HepG2 (cell line): Measurements from ENCODE around the gene AUTS2. TPM values are rescaled to one million over a fixed set of nuclear protein-coding genes. Genes with fewer than 3 reads are reported as not detected.
A peak's percentile ranks its signal among the peaks of the same experiment; 100 is the strongest.

Experiments used
- ATAC-seq: fragments of 200-7000 bp; cut with Tn5 transposase; 3 replicates; pipeline ENCODE4 v1.9.1; 2020; ENCODE audit warnings: mild to moderate bottlenecking, moderate library complexity
- BruUV-seq: library from RNA; stranded (reverse); fragments of 400-500 nt; replicated peaks from 2 replicates; lab custom pipeline; 2021; lab: Mats Ljungman, UMichigan
- CTCF ChIA-PET: fragments of 300-600 bp; formaldehyde crosslinking; extraction: SDS; loops from one replicate; lab custom pipeline; 2021; ENCODE audit warnings: low total read pairs, inconsistent platforms, low intra/inter-chr PET ratio; lab: Yijun Ruan, JAX
- POLR2A ChIA-PET: fragments of 350-600 bp; sonication (Branson Sonifier 250); formaldehyde crosslinking; loops from one replicate; lab custom pipeline; 2020; ENCODE audit warnings: antibody characterized with exemption, inconsistent platforms; lab: Yijun Ruan, JAX
- DNase-seq: peaks from one replicate; pipeline ENCODE4 v3.0.0-alpha.2; 2015; ENCODE audit warnings: low spot score
- FAIRE-seq: peaks from 3 replicates; lab custom pipeline; 2011; peaks lifted over from hg19 to GRCh38; lab: Jason Lieb, UNC
- H2AFZ ChIP-seq: one replicate; pipeline ENCODE4 v1.6.1; 2011; ENCODE audit warnings: low read length, inconsistent platforms
- H3K27ac ChIP-seq: fragments of 300-600 bp; 3 replicates; pipeline ENCODE4 v1.8.0; 2011; ENCODE audit warnings: mixed run types, mild to moderate bottlenecking, mixed read lengths, low read length, inconsistent platforms; ENCODE audit not compliant: insufficient read depth; ENCODE audit errors: extremely low read length
- H3K27me3 ChIP-seq, 2 experiments: fragments of 200-600 bp in 1 of 2; 2 replicates in 1 of 2; 3 replicates in 1 of 2; pipeline versions ENCODE4 v1.6.0 to v1.8.0; 2011; ENCODE audit warnings: low read length in 2 of 2, mild to moderate bottlenecking in 2 of 2, moderate library complexity in 2 of 2, inconsistent platforms in 1 of 2; ENCODE audit not compliant: insufficient read depth in 2 of 2, control insufficient read depth in 1 of 2
- H3K36me3 ChIP-seq, 2 experiments: fragments of 200-600 bp in 1 of 2; replicated peaks in 1 of 2; 2 replicates in 1 of 2; 3 replicates in 1 of 2; pipeline versions ENCODE4 v1.5.1 to v1.8.0; 2011; ENCODE audit warnings: low read length in 2 of 2, inconsistent platforms in 1 of 2; ENCODE audit not compliant: insufficient read depth in 2 of 2, control insufficient read depth in 1 of 2
- H3K4me1 ChIP-seq: 2 replicates; pipeline ENCODE4 v1.5.1; 2012; ENCODE audit warnings: low read length, inconsistent platforms; ENCODE audit not compliant: insufficient read depth
- H3K4me2 ChIP-seq: 2 replicates; pipeline ENCODE4 v1.6.0; 2011; ENCODE audit warnings: low read depth, low read length, inconsistent platforms
- H3K4me3 ChIP-seq, 3 experiments: fragments of 200-600 bp in 1 of 3; sonication (generic), shearing (Covaris generic) in 1 of 3; replicated peaks in 1 of 3; 2 replicates each; pipeline ENCODE4 v1.5.1; 2011 to 2016; ENCODE audit warnings: low read length in 3 of 3, inconsistent platforms in 2 of 3, low read depth in 2 of 3, mild to moderate bottlenecking in 2 of 3, control low read depth in 1 of 3, mixed read lengths in 1 of 3; ENCODE audit not compliant: insufficient read depth in 1 of 3
- H3K79me2 ChIP-seq: one replicate; pipeline ENCODE4 v1.6.1; 2011; ENCODE audit warnings: low read length, inconsistent platforms; ENCODE audit not compliant: insufficient read depth
- H3K9ac ChIP-seq: 2 replicates; pipeline ENCODE4 v1.6.0; 2011; ENCODE audit warnings: mild to moderate bottlenecking, low read depth, low read length, inconsistent platforms; ENCODE audit not compliant: insufficient read depth
- H3K9me3 ChIP-seq: 2 replicates; pipeline ENCODE4 v1.5.1; 2012; ENCODE audit warnings: mild to moderate bottlenecking, low read length
- H4K20me1 ChIP-seq: 2 replicates; pipeline ENCODE4 v1.6.0; 2011; ENCODE audit warnings: inconsistent platforms, mild to moderate bottlenecking, low read length, moderate library complexity; ENCODE audit not compliant: insufficient read depth
- EZH2 ChIP-seq: conservative IDR thresholded peaks from 2 replicates; pipeline ENCODE4 v1.6.1; 2012; ENCODE audit warnings: mild to moderate bottlenecking, low read depth, low read length, moderate library complexity
- TCF7 ChIP-seq: sonication (generic); IDR thresholded peaks from 2 replicates; pipeline ENCODE4 v1.6.1; 2016; ENCODE audit warnings: antibody characterized with exemption, low read depth
- ZC3H13 ChIP-seq: sonication (generic); formaldehyde crosslinking; IDR thresholded peaks from 2 replicates; pipeline ENCODE4 v1.8.1; 2023; ENCODE audit warnings: mild to moderate bottlenecking, missing genetic modification reagents, moderate library complexity
- ZKSCAN5 ChIP-seq: sonication (generic); formaldehyde crosslinking; IDR thresholded peaks from 2 replicates; pipeline ENCODE4 v1.5.1; 2020; ENCODE audit warnings: mild to moderate bottlenecking, missing genetic modification reagents
- ZMAT3 ChIP-seq: sonication (generic); formaldehyde crosslinking; conservative IDR thresholded peaks from 2 replicates; pipeline ENCODE4 v1.7.0; 2021; ENCODE audit warnings: missing genetic modification reagents
- WGBS: methylation state at CpG from one replicate; pipeline ENCODE4 v1.1.6; 2017; ENCODE audit warnings: low lambda C conversion rate; 5-methylcytosine and 5-hydroxymethylcytosine counted together
- in situ Hi-C: cut with HindIII; loops from 2 replicates; pipeline ENCODE4 v1.10.0; 2017; ENCODE audit warnings: low pct_unique_long_range_greater_than_20kb; ENCODE audit not compliant: extremely low pct_ligation_motif_present
- intact Hi-C: fragments of 100-400 bp; cut with micrococcal nuclease; formaldehyde crosslinking; loops from one replicate; pipeline ENCODE4 v1.10.0; 2022; ENCODE audit not compliant: unreplicated experiment
- polyA plus RNA-seq, 8 experiments: library from polyadenylated mRNA; depleted of rRNA in 3 of 8; stranded (reverse) in 7 of 8; unstranded in 1 of 8; fragments of >200 nt; fragmentation: Illumina TruSeq in 4 of 8; extraction: Trizol in 4 of 8; gene quantifications; 2 replicates each; pipeline versions ENCODE4 v1.2.1 to v1.2.3, GENCODE V29; 2011 to 2016; ENCODE audit warnings: low read depth in 4 of 8, missing spikeins in 1 of 8, mixed read lengths in 1 of 8; ENCODE audit not compliant: insufficient read depth in 1 of 8
- total RNA-seq, 5 experiments: library from RNA; depleted of rRNA; stranded (reverse); fragments of >200 nt; fragmentation: Illumina TruSeq; extraction: Trizol; gene quantifications; 2 replicates each; pipeline ENCODE4 v1.2.3, GENCODE V29; 2016; ENCODE audit warnings: low read depth in 1 of 5
- TF ChIP-seq, protein P1 (sequence below): sonication (generic); formaldehyde crosslinking; IDR thresholded peaks from 2 replicates; pipeline ENCODE4 v1.4.0; 2020; ENCODE audit warnings: missing genetic modification reagents, borderline replicate concordance

Gene AUTS2
- total and polyA plus RNA-seq, 2 of the 13 experiments (the other 11 are each of a cell fraction or from before 2014, with no cell fraction given), result 0.38 TPM; not detected in 1

GRCh38 chr7:70595755-70596597 is 997.7 kb downstream of the AUTS2 start:
- no TSS peak for BruUV-seq
- intact Hi-C loops, result no loop called here

GRCh38 chr7:70596598-70596913 is 998.3 kb downstream of the AUTS2 start:
- Histone ChIP-seq H2AFZ (no peak overlapping the region), H3K9ac (no peak overlapping the region), H4K20me1 (no peaks in the 10 kb centered on the region), H3K36me3 (no peaks in the 10 kb centered on the region), H3K27me3 (peaks cover 0 to 22% of the 10 kb centered on the region in 2 experiments; a peak in 2 of 5 replicates), H3K4me3 (no peak overlapping the region), H3K79me2 (no peaks in the 10 kb centered on the region), H3K27ac (no peak overlapping the region), H3K4me2 (no peak overlapping the region), H3K4me1 (no peaks in the 10 kb centered on the region), H3K9me3 (no peaks in the 10 kb centered on the region)
- intact Hi-C loops (no loop called here), in situ Hi-C loops (no loop called here)
- WGBS, result 13% methylated on average over 7 of the region's 11 CpGs
- DNase-seq (no peak), ATAC-seq (no peak), FAIRE-seq (no peak)
- TF ChIP-seq, protein P1, sequence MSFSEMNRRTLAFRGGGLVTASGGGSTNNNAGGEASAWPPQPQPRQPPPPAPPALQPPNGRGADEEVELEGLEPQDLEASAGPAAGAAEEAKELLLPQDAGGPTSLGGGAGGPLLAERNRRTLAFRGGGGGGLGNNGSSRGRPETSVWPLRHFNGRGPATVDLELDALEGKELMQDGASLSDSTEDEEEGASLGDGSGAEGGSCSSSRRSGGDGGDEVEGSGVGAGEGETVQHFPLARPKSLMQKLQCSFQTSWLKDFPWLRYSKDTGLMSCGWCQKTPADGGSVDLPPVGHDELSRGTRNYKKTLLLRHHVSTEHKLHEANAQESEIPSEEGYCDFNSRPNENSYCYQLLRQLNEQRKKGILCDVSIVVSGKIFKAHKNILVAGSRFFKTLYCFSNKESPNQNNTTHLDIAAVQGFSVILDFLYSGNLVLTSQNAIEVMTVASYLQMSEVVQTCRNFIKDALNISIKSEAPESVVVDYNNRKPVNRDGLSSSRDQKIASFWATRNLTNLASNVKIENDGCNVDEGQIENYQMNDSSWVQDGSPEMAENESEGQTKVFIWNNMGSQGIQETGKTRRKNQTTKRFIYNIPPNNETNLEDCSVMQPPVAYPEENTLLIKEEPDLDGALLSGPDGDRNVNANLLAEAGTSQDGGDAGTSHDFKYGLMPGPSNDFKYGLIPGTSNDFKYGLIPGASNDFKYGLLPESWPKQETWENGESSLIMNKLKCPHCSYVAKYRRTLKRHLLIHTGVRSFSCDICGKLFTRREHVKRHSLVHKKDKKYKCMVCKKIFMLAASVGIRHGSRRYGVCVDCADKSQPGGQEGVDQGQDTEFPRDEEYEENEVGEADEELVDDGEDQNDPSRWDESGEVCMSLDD, result no peak
- TF ChIP-seq ZKSCAN5 (no peak), ZC3H13 (no peak), EZH2 (0 out of 2 replicates have a peak, but pooled peaks have one; percentile 55)
- ChIA-PET CTCF (no interaction called here), POLR2A (no interaction called here)
- BruUV-seq, result no TSS peak

More at GRCh38 chr7:70595755-70596597, 997.7 kb downstream of the AUTS2 start:
- Histone ChIP-seq H2AFZ (no peak overlapping the region), H3K4me1 (no peaks in the 10 kb centered on the region), H3K79me2 (no peaks in the 10 kb centered on the region), H3K4me3 (no peak overlapping the region), H3K4me2 (no peak overlapping the region), H3K36me3 (no peaks in the 10 kb centered on the region), H3K9ac (no peak overlapping the region), H3K27ac (no peak overlapping the region), H4K20me1 (no peaks in the 10 kb centered on the region), H3K9me3 (no peaks in the 10 kb centered on the region), H3K27me3 (peaks cover 0 to 22% of the 10 kb centered on the region in 2 experiments; a peak in 2 of 5 replicates)
- WGBS, result 31% methylated on average over 7 of the region's 82 CpGs
- ChIA-PET POLR2A (no interaction called here), CTCF (no interaction called here)
- ATAC-seq, result peak; percentile 38; the same call in 1 of the 3 replicates
- FAIRE-seq, result no peak
- in situ Hi-C loops, result no loop called here
- no peak for DNase-seq
- TF ChIP-seq ZMAT3 (CRISPR knock-in tag) (no peak), TCF7 (no peak), EZH2 (0 out of 2 replicates have a peak, but pooled peaks have one; percentile 56)
